Stimulated activated CD8-positive, alpha-beta memory T cell treated with anti-CD3 and anti-CD28 coated beads, Interleukin-2, amount 100 ng/mL, for 1 hour (primary cell): Measurements from ENCODE around the gene NTRK3.

Source experiments
- DNase-seq, 2 donors: peaks; one replicate each; pipeline ENCODE4 v3.0.0-alpha.2; 2020; ENCODE audit warnings: low read depth in 2 of 2

Gene NTRK3

GRCh38 chr15:87941606-87942005 is 314.9 kb downstream of the NTRK3 start:
- no peak for DNase-seq

- no peak for DNase-seq
Observed at GRCh38 chr15:87940768-87941167, 315.8 kb downstream of the NTRK3 start.

GRCh38 chr15:87939848-87940457 is 316.6 kb downstream of the NTRK3 start:
- no peak for DNase-seq

GRCh38 chr15:87938031-87938430 is 318.5 kb downstream of the NTRK3 start:
- DNase-seq, result no peak

GRCh38 chr15:87935583-87935982 is 321.0 kb downstream of the NTRK3 start:
- DNase-seq, result no peak

GRCh38 chr15:87931584-87931983 is 325.0 kb downstream of the NTRK3 start:
- DNase-seq, result no peak

- no peak for DNase-seq
Observed at GRCh38 chr15:87930457-87930856, 326.1 kb downstream of the NTRK3 start.

- no peak for DNase-seq
Observed at GRCh38 chr15:87929841-87930240, 326.7 kb downstream of the NTRK3 start.

- DNase-seq, result no peak
Observed at GRCh38 chr15:87924433-87924832, 332.1 kb downstream of the NTRK3 start.

GRCh38 chr15:87919064-87919463 is 337.5 kb downstream of the NTRK3 start:
- no peak for DNase-seq

GRCh38 chr15:87917480-87917879 is 339.1 kb downstream of the NTRK3 start:
- DNase-seq, result no peak

- no peak for DNase-seq
Observed at GRCh38 chr15:87916208-87916607, 340.3 kb downstream of the NTRK3 start.

- no peak for DNase-seq
Observed at GRCh38 chr15:87910301-87910700, 346.2 kb downstream of the NTRK3 start.

- no peak for DNase-seq
Observed at GRCh38 chr15:87907676-87908446, 348.7 kb downstream of the NTRK3 start.

- no peak for DNase-seq
Observed at GRCh38 chr15:87906444-87906843, 350.1 kb downstream of the NTRK3 start.

GRCh38 chr15:87902772-87903426 is 353.6 kb downstream of the NTRK3 start:
- DNase-seq, result no peak

GRCh38 chr15:87901926-87902690 is 354.4 kb downstream of the NTRK3 start:
- DNase-seq, result no peak

GRCh38 chr15:87901008-87901407 is 355.5 kb downstream of the NTRK3 start:
- DNase-seq, result no peak

- DNase-seq, result no peak
Observed at GRCh38 chr15:87896936-87897335, 359.6 kb downstream of the NTRK3 start.

GRCh38 chr15:87887177-87887576 is 369.4 kb downstream of the NTRK3 start:
- DNase-seq, result no peak

GRCh38 chr15:87881026-87881425 is 375.5 kb downstream of the NTRK3 start:
- DNase-seq, result no peak

GRCh38 chr15:87877822-87878542 is 378.6 kb downstream of the NTRK3 start:
- DNase-seq, result no peak
